Mammary epithelial cell (primary cell): ENCODE data around the gene ADAM19.

Source experiments
- CTCF ChIP-seq, 2 donors: IDR thresholded peaks in 1 of 2; conservative IDR thresholded peaks in 1 of 2; 2 replicates each; pipeline ENCODE4 v1.5.1; 2011 to 2012; ENCODE audit warnings: inconsistent platforms in 2 of 2, low read length in 2 of 2, mild to moderate bottlenecking in 2 of 2, control low read depth in 1 of 2, low read depth in 1 of 2; ENCODE audit not compliant: insufficient read depth in 1 of 2; ENCODE audit errors: extremely low read depth in 1 of 2
- EZH2 ChIP-seq: IDR thresholded peaks from 2 replicates; pipeline ENCODE4 v1.6.1; 2012; ENCODE audit warnings: low read length, inconsistent platforms, borderline replicate concordance

GRCh38 chr5:157540124-157540523, 35.5 kb downstream of the ADAM19 start:
- no peak for TF ChIP-seq CTCF (conservative IDR thresholded peaks at IDR 0.05 in 1 of 2, IDR thresholded peaks at IDR 0.05 in 1 of 2; ENCODE audit: extremely low read depth in 1 of 2, insufficient read depth in 1 of 2, low read depth in 1 of 2, low read length in 2 of 2)
- no peak for TF ChIP-seq EZH2
